Measurements from ENCODE around the gene SYT6. TPM values are rescaled to one million over a fixed set of nuclear protein-coding genes. Genes with fewer than 3 reads are reported as not detected.

The SYT6 gene
- total and polyA plus RNA-seq, 2 experiments from 2014 or later: 0.09 TPM; not detected in 1

- Histone ChIP-seq H3K27ac (no peak overlapping the region), H3K4me3 (no peak overlapping the region), H3K27me3 (no peaks in the 10 kb centered on the region), H3K4me1 (ENCODE audit: low read depth) (peaks cover 3% of the 10 kb centered on the region), H3K36me3 (no peaks in the 10 kb centered on the region), H3K9me3 (ENCODE audit: low read depth) (no peaks in the 10 kb centered on the region)
- no peak for TF ChIP-seq CTCF (IDR thresholded peaks at IDR 0.05; ENCODE audit: low read depth, low read length)
- DNase-seq (ENCODE audit: low read depth in 1 of 2, low spot score in 1 of 2): no peak
Measured at GRCh38 chr1:114117654-114118053, 36.0 kb downstream of the SYT6 start.

- H3K9me3 ChIP-seq (ENCODE audit: low read depth): no peaks in the 10 kb centered on the region
- no peak for DNase-seq (ENCODE audit: low read depth in 1 of 2, low spot score in 1 of 2)
- TF ChIP-seq CTCF (IDR thresholded peaks at IDR 0.05; ENCODE audit: low read depth, low read length): no peak
- H3K27me3 ChIP-seq: no peaks in the 10 kb centered on the region
- H3K27ac ChIP-seq: no peak overlapping the region
- peaks cover 3% of the 10 kb centered on the region for H3K4me1 ChIP-seq (ENCODE audit: low read depth)
- no peaks in the 10 kb centered on the region for H3K36me3 ChIP-seq
- H3K4me3 ChIP-seq: no peak overlapping the region
Measured at GRCh38 chr1:114116086-114116485, 37.6 kb downstream of the SYT6 start.

- Histone ChIP-seq H3K4me3 (no peak overlapping the region), H3K4me1 (ENCODE audit: low read depth) (peaks cover 12% of the 10 kb centered on the region), H3K36me3 (no peaks in the 10 kb centered on the region), H3K9me3 (ENCODE audit: low read depth) (no peaks in the 10 kb centered on the region), H3K27me3 (no peaks in the 10 kb centered on the region), H3K27ac (no peak overlapping the region)
- no peak for DNase-seq (ENCODE audit: low read depth in 1 of 2, low spot score in 1 of 2)
- TF ChIP-seq CTCF (IDR thresholded peaks at IDR 0.05; ENCODE audit: low read depth, low read length): no peak
Measured at GRCh38 chr1:114114185-114115094, 39.2 kb downstream of the SYT6 start.

- Histone ChIP-seq H3K36me3 (no peaks in the 10 kb centered on the region), H3K27me3 (no peaks in the 10 kb centered on the region), H3K27ac (no peak overlapping the region), H3K9me3 (ENCODE audit: low read depth) (no peaks in the 10 kb centered on the region), H3K4me1 (ENCODE audit: low read depth) (peaks cover 13% of the 10 kb centered on the region), H3K4me3 (no peak overlapping the region)
- no peak for DNase-seq (ENCODE audit: low read depth in 1 of 2, low spot score in 1 of 2)
- TF ChIP-seq CTCF (IDR thresholded peaks at IDR 0.05; ENCODE audit: low read depth, low read length): no peak
Measured at GRCh38 chr1:114113411-114114184, 40.1 kb downstream of the SYT6 start.

GRCh38 chr1:114112775-114113174 lies 40.9 kb downstream of the SYT6 start:
- Histone ChIP-seq H3K9me3 (ENCODE audit: low read depth) (no peaks in the 10 kb centered on the region), H3K27me3 (no peaks in the 10 kb centered on the region), H3K4me1 (ENCODE audit: low read depth) (peaks cover 17% of the 10 kb centered on the region), H3K27ac (no peak overlapping the region), H3K36me3 (no peaks in the 10 kb centered on the region), H3K4me3 (no peak overlapping the region)
- no peak for DNase-seq (ENCODE audit: low read depth in 1 of 2, low spot score in 1 of 2)
- no peak for TF ChIP-seq CTCF (IDR thresholded peaks at IDR 0.05; ENCODE audit: low read depth, low read length)
